Stimulated activated CD4-positive, alpha-beta T cell treated with anti-CD3 and anti-CD28 coated beads, TNF-alpha, amount 100 ng/mL, for 1 hour (primary cell): ENCODE data around the gene TMED6.

Experiments used
- DNase-seq, 3 donors: peaks; one replicate each; pipeline ENCODE4 v3.0.0-alpha.2; 2020; ENCODE audit warnings: low read depth in 3 of 3, low spot score in 1 of 3

The TMED6 gene

GRCh38 chr16:69351309-69352027 is at the start of gene TMED6:
Gene TMED6, minus strand, starts transcription at chr16:69351786. Its CDS starts 33 bp downstream, at chr16:69351753.
- no peak for DNase-seq

- DNase-seq: no peak
These were observed 47.8 kb upstream of the TMED6 start for GRCh38 chr16:69399361-69399760.

GRCh38 chr16:69397821-69398521 is 46.4 kb upstream of the TMED6 start:
- DNase-seq: no peak

GRCh38 chr16:69396187-69397061 is 44.8 kb upstream of the TMED6 start:
- DNase-seq: peak; percentile 39 to 45 (median 39)

- no peak for DNase-seq
These were observed 44.2 kb upstream of the TMED6 start for GRCh38 chr16:69395859-69396186.

GRCh38 chr16:69393898-69394849 is 42.6 kb upstream of the TMED6 start:
- DNase-seq: no peak

- DNase-seq: no peak
These were observed 35.0 kb upstream of the TMED6 start for GRCh38 chr16:69386596-69386995.

- no peak for DNase-seq
These were observed 33.4 kb upstream of the TMED6 start for GRCh38 chr16:69384974-69385373.

- DNase-seq: no peak
These were observed 30.8 kb upstream of the TMED6 start for GRCh38 chr16:69382421-69382820.

GRCh38 chr16:69381231-69381630 is 29.6 kb upstream of the TMED6 start:
- DNase-seq: no peak

- DNase-seq: no peak
These were observed 27.2 kb upstream of the TMED6 start for GRCh38 chr16:69378760-69379159.

- no peak for DNase-seq
These were observed 26.4 kb upstream of the TMED6 start for GRCh38 chr16:69378036-69378435.

GRCh38 chr16:69376393-69377059 is 24.9 kb upstream of the TMED6 start:
- no peak for DNase-seq

- DNase-seq: no peak
These were observed 21.4 kb upstream of the TMED6 start for GRCh38 chr16:69373019-69373418.

- no peak for DNase-seq
These were observed 20.0 kb upstream of the TMED6 start for GRCh38 chr16:69371564-69371963.

GRCh38 chr16:69368866-69369265 is 17.3 kb upstream of the TMED6 start:
- DNase-seq: no peak

GRCh38 chr16:69367980-69368379 is 16.4 kb upstream of the TMED6 start:
- DNase-seq: no peak

GRCh38 chr16:69366431-69366830 is 14.8 kb upstream of the TMED6 start:
- DNase-seq: no peak

- DNase-seq: no peak
These were observed 14.3 kb upstream of the TMED6 start for GRCh38 chr16:69365901-69366300.

- no peak for DNase-seq
These were observed 12.5 kb upstream of the TMED6 start for GRCh38 chr16:69364088-69364487.
